ENCODE results near the gene RNF38.

GRCh38 chr9:36415822-36416525 lies 15.9 kb upstream of the RNF38 start:
- TF ChIP-seq POLR2AphosphoS5 (IDR thresholded peaks at IDR 0.05) = no peak
- no peak for TF ChIP-seq CTCF (IDR thresholded peaks at IDR 0.05 in 8 of 11, conservative IDR thresholded peaks at IDR 0.05 in 3 of 11)
- TF ChIP-seq POLR2A (IDR thresholded peaks at IDR 0.05) = no peak

Data from spleen (tissue), 7 donors.